ENCODE data around the gene HOXA3.

HOXA3 gene

GRCh38 chr7:27102581-27103442 is 49.6 kb downstream of the HOXA3 start, which contains the start of gene HOXA2:
HOXA2 (minus strand) TSS chr7:27102683; CDS start chr7:27102500, 183 bp downstream.
- H3K27ac ChIP-seq = peak within 1 kb of the TSS in 8 of 21 experiments; percentile 16 to 74 (median 66)
- H3K4me3 ChIP-seq = peak within 1 kb of the TSS in 6 of 7 experiments; percentile 11 to 42 (median 30)

- H3K4me3 ChIP-seq = peak overlapping the region in 6 of 7 experiments; percentile 0 to 42 (median 30)
- H3K27ac ChIP-seq = peak overlapping the region in 6 of 21 experiments; percentile 41 to 74 (median 70)
Measured at GRCh38 chr7:27101957-27102580, 50.3 kb downstream of the HOXA3 start.

GRCh38 chr7:27101171-27101956 is 51.0 kb downstream of the HOXA3 start:
- peak overlapping the region in 5 of 7 experiments; percentile 15 to 42 (median 32) for H3K4me3 ChIP-seq
- peak overlapping the region in 6 of 21 experiments; percentile 26 to 74 (median 55) for H3K27ac ChIP-seq

DNA sequence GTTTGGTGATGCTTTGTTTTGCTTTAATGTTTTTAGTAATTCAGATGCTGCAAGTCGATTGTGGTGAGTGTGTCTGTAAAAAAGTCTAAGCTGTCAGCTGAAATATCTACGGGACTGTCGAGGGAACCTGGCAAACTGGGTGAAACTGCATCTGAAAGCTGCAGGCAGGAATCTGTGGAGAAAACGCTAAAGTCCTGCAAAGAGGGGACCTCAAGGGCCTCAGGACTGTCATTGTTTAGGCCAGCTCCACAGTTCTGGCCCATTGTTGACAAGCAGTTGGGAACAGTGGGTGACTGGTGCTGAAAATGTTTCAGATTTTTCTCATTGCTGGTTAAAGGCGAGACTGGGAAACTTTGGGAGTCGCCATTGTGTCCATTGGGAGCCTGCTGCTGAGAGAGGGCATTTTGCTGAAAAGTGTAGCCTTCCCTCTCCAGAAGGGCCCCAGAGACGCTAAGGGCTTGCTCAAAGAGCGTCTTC is 51.7 kb downstream of the HOXA3 start:
- Histone ChIP-seq H3K4me3 (peak overlapping the region in 3 of 7 experiments; percentile 29 to 42 (median 32)), H3K27ac (peak overlapping the region in 6 of 21 experiments; percentile 25 to 74 (median 50))

- H3K4me3 ChIP-seq = peak overlapping the region in 1 of 7 experiments; percentile 96
Measured at GRCh38 chr7:27099453-27100370, 52.7 kb downstream of the HOXA3 start.

DNA sequence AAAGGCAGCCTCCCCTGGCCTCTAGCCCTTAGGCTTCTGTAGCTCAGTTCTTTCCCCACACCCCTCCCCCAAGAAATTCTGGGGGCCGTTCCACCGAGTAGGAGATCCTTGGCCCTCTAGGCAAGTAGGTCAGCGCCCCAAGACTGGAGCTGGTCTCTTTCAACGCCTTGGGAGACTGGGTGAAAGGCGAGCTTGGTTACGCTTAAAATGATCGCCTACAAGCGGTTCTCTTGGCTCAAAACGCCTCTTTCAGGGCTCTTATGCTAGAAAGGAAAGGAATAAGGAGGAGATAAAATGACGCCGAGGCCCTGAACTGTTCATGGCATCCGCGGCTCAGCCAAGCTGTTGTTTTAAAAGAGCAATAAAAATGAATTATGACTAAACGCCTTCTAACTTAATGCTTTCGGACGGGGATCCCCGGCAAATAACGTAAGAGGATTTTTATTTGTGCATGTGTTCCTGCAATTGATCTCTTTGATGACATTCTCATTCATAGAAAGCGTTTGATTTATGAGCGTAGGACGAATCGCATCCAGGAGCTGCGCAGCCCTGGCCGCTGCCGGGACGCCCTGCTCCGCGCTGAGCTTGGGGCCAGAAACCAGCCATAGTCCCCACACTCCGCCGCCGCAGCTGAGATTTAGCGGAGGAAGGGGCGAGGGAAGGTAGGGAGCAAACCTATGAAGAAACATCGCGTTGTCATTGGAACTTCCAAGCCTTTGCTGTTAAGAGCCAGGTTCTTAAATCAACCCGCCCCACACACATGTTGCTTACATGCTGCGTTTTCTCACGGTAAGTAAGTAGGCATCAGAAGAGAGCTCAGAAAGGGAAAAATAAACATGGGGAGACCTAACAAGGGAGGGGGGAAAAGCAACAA is 53.6 kb downstream of the HOXA3 start:
- peak overlapping the region in 6 of 7 experiments; percentile 13 to 98 (median 72) for H3K4me3 ChIP-seq
- peak overlapping the region in 14 of 21 experiments; percentile 12 to 92 (median 60) for H3K27ac ChIP-seq

More at GRCh38 chr7:27099453-27100370, 52.7 kb downstream of the HOXA3 start:
- H3K27ac ChIP-seq = peak overlapping the region in 1 of 21 experiments; percentile 6

DNA sequence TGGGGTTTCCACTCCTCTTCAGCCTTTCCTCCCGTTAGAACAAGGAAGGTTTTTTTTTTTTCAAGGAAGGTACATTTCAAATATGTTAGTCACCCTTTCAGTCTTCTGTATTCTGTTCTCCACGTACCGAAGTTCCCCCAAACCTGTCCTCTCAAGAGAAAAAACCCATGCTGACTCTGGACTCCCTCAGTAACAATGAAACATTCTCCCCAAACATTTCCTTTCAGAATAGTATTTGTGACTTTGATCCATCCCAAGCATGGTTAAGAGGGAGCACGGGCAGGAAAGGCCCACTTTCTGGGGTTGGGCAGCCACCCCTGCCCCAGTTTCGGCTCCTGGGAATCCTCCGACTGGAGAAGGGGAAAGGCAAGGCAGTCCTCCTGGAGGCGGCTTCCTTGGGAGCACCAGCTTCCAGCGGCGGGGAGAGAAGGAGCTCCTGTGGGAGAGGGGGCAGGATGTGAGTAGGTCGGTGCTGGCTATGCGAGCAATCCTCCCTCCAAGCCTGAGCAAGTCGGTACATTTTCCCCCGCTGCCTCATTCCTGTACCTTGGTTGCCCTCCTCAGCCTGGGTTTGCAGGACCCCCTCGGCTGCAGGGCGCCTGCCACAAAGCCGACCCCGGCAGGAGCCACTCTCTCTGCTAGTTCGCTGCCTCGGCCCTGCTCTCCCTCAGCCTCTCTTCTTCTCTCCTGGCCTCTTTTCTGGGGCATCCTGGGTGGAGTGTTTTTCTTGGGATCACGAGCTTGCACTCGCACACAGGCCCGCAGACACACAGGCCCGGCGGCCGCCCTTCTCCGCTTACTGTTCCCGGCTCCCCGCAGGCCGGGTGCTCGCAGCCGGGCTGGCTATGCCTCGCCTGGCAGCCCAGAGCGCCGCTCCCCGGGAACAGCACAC is 54.5 kb downstream of the HOXA3 start:
- Histone ChIP-seq H3K27ac (peak overlapping the region in 14 of 21 experiments; percentile 12 to 93 (median 60)), H3K4me3 (peak overlapping the region; percentile 13 to 98 (median 84))

DNA sequence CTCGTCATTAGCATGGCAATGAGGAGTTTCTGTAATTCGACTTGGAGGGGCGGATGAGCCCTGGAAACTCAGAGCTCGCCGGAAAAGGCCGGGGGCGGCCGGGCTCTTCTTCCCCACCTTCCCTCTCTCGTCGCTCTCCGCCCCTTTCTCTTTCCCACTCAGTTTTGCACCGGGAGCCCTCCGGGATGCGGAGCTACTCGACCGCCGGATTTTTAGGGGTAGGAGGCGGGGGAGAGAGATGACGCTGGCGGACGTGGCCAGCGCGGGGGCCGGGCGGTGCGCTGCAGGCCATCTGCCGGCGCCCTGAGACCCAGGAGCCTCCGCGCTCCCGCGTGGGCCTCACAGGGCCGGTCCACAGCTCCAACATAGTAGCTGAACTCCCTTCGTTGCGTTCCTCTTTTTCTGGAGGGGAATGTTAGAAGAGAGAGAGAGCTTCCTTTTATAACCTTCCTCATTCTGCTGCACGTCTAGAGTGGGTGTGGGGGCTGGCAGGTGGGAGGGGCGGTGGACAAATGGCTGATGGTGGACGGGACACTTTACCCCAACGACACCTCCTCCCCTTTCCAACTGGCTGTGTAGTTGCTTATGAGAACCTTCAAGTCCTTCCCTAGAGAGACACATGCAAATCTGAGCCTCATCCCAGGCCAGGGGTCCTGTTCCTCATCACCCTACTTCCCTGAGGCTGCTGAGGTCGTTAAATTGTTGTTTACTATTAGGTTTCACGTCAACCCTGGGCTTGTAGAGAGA is 55.4 kb downstream of the HOXA3 start:
- Histone ChIP-seq H3K4me3 (peak overlapping the region; percentile 60 to 98 (median 84)), H3K27ac (peak overlapping the region; percentile 54 to 95 (median 88))

DNA sequence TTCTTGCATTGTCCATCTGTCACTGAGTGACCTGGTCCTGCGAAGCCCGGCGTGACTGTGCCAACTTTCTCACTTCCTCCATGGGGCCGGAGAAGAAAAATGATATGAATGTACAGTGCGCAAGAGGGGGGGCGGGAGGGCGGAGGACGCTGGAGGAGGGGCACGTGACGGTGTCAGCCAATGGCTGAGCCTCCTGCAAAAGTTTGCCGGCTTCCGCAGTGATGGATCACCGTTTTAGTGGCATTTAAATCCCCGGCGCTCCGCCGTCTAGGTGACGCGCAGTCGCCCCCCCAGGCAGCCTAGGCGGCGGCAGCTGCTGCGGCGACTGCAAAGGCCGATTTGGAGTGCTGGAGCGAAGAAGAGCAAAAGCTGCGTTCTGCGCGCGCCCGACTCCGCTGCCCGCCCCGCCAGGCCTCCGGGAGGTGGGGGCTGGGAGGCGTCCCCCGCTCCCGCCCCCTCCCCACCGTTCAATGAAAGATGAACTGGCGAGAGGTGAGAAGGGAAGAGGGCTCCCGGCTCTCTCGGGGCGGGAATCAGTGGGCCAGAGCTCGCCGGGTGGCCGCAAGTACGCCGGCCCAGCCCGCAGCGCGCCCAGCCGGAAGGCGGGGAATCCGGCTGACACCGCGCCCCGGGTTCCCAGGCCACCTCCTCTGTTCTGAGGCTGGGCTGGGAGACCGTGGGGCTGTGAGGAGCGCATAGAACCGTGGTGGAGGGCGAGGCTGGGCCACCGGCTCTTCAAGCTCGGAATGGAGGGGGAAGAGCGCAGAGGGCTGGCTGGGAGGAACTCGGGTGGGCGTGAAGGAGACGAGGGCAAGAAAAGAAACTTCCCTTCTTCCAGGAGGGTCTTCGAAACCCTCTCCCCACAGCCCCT is 56.3 kb downstream of the HOXA3 start, which contains the start of gene HOXA1:
Gene HOXA1, minus strand, starts transcription at position 104 of the 871 bp plus-strand sequence. Its CDS starts 88 bp downstream, at position 16.
- Histone ChIP-seq H3K4me3 (peak within 1 kb of the TSS; percentile 60 to 98 (median 84)), H3K27ac (peak within 1 kb of the TSS; percentile 54 to 95 (median 88))

GRCh38 chr7:27095050-27095896 is 57.1 kb downstream of the HOXA3 start:
- H3K4me3 ChIP-seq = peak overlapping the region; percentile 60 to 98 (median 84)
- peak overlapping the region in 12 of 21 experiments; percentile 32 to 95 (median 90) for H3K27ac ChIP-seq

- no peak overlapping the region for H3K27ac ChIP-seq
- H3K4me3 ChIP-seq = peak overlapping the region in 2 of 7 experiments; percentile 62 to 98
Measured at GRCh38 chr7:27094304-27095049, 57.9 kb downstream of the HOXA3 start.

GRCh38 chr7:27093184-27093895 is 59.0 kb downstream of the HOXA3 start:
- Histone ChIP-seq H3K4me3 (no peak overlapping the region), H3K27ac (no peak overlapping the region)

- Histone ChIP-seq H3K4me3 (no peak overlapping the region), H3K27ac (no peak overlapping the region)
Measured at GRCh38 chr7:27092819-27093110, 59.6 kb downstream of the HOXA3 start.
